Daoy (cell line): ENCODE results near the gene OTOP2. TPM values are rescaled to one million over a fixed set of nuclear protein-coding genes. Genes with fewer than 3 reads are reported as not detected.
A peak's percentile ranks its signal among the peaks of the same experiment; 100 is the strongest.

ENCODE experiments used
- DNase-seq: peaks from one replicate; pipeline ENCODE4 v3.0.0-alpha.2; 2015; ENCODE audit warnings: low read depth
- total RNA-seq: library from RNA; depleted of rRNA; stranded (reverse); fragments of >200 nt; shearing (Covaris generic); gene quantifications from 2 replicates; pipeline ENCODE4 v1.2.3, GENCODE V29; 2014

Gene OTOP2
- total RNA-seq, 1 experiment from 2014 or later = not detected

DNA sequence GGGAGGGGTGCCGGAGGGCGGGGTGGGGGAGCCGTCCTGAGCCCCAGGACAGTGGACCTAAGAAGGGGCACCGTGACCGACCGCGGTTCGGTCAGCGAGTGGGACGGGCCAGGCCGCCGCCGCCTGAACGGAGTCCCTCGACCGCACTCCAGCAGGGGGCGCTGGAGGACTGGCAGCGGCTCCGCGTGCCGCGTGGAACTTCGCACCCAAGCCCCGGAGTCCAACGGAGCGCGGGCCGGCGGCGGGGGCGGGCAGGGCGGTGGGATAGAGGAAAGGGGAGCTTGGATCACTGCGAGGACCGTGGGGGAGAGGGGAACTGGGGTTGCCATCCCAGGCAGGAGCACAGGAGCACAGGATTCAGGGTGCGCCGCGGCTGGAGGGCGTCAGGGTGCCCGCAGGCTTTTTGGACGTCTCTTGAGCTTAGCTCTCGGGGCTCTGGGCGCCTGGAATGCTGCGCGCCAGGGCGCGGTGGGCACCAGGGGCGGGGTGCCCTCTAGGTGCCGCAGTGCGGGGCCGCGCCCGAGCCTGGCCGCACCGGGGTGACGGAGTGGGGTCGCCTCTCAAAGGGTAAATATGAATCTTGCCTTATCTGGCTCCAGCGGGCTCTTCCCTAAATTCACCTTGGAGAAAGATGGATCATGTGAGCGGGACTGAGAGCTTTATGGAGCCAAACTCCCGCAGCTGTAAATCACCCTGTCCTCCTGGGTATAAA is 379 bp upstream of the OTOP2 start:
- peak; percentile 66 for DNase-seq

DNA sequence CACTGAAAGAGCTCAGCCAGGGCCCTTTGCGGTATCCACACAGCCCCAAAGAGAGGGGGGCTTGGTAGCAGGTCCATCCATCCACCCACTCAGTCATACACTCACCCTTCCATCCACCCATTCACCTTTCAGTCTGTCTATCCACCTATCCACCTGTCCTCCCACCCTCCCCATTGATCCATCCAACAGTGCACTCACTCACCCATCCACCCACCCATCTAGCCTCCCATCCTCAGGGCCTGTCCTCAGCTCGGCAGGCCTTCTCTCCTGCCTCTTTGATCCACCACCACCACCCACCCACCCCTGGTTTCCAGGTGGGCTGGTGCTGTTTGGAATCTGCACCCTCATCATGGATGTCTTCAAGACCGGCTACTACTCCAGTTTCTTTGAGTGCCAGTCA is 1.2 kb downstream of the OTOP2 start:
- DNase-seq = no peak

DNA sequence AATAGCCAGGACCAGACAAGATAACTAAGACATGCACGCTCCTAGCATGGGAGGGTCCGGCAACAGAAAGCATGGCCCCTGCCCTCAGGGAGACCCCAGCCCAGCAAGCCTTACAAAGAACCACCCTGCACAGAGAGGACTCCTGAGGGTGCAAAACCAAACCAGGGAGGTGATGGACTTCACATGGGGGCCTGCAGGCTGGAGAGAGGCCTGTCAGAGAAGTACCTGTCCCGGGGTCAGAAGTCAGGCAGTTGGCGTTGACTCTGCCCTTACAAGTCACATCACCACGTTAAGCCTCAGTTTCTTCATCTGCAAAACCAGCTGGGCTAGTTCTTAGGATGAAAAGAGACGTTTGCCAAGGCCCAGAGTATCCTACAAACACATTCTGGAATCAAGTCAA is 4.7 kb downstream of the OTOP2 start:
- DNase-seq = no peak

DNA sequence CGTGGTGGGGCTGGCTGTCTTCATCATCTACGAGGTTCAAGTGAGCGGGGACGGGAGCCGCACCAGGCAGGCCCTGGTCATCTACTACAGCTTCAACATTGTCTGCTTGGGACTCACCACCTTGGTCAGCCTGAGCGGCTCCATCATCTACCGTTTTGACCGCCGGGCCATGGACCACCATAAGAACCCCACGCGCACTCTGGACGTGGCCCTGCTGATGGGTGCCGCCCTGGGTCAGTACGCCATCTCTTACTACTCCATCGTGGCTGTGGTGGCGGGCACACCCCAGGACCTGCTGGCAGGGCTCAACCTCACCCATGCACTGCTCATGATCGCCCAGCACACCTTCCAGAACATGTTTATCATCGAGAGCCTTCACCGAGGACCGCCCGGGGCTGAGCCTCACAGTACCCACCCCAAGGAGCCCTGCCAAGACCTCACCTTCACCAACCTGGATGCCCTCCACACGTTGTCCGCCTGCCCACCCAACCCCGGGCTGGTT is 6.5 kb downstream of the OTOP2 start:
- DNase-seq = no peak

DNA sequence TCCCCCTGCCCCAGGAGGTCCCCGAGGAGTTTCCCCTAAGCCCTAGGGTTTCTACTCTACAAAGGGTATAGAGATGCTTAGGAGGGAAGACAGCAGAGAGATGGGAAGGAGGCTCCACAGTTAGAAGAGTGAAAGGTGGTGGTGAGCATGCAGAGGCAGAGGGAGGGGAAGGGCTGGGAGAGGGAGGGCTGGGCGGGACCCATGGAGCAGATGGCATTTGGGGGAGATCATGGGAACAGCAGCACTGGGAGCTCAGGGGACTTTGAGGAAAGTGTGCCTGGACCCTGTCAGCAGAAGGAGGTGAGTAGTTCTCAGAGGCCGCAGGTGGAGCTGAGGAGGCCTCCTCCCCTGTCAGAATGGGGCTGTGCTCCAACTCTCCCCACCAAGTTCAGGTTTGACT is 11.0 kb downstream of the OTOP2 start:
- DNase-seq = no peak

DNA sequence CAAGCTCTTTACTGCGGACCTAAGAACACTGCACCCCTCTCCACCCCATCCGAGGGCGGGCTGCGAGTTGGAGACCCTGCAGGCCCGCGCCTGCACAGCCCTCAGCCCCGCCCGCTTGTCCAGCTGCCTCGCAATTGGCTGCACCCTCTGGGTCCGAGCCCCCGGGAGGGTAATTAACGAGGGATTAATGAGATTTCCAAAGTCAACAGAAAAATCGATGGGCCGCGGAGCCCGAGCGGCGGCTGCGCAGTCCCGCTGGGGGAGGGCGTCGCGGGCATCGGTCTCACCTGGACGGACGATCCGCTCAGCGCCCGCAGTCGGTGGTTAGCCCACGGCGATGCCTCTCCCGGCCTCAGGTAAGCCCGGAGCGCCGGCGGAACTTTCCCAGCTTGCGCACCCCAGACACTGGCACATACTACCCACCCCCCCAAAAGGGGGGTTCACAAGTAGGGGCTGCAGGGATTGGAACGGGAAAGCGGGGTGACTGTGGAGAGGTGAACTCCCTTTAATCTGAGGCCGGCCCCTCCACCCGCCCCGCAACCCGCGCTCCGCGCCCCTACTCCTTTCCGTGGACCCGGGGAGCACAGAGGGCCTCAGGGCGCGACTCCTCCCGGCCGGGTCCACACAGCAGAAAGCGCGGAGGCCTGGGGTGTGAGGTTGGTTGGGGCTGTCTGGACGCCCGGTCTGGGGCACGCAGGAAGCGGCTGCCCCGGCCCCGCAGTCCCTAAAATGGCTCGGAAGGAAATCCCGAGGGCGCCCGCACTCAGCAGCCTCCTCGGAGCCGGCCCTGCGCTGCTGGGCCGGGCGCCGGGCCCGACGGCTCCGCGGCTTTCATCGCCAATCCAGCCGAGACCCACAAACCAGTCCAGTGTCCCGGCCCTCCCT is 11.8 kb downstream of the OTOP2 start, which contains the start of gene OTOP3:
TSS of gene OTOP3 (plus strand) at position 314 of the 885 bp plus-strand sequence. CDS start at position 338, 24 bp downstream.
- DNase-seq = no peak

DNA sequence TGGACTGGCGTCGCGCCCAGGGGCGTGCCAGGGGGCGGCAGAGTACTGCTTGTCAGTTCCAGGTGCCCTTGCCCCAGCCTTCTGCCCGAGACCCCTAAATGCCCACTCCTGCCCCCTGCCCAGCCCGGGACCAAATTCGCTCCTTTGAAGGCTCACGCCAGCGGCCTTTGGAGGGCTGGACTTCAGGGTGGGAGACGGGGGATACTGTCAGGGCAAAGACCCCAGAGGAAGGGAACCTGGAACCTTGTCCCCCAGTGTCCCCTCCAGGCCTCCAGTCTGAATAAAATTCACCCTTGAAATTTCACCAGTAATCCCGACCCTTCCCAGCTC is 12.4 kb downstream of the OTOP2 start:
- DNase-seq = no peak

DNA sequence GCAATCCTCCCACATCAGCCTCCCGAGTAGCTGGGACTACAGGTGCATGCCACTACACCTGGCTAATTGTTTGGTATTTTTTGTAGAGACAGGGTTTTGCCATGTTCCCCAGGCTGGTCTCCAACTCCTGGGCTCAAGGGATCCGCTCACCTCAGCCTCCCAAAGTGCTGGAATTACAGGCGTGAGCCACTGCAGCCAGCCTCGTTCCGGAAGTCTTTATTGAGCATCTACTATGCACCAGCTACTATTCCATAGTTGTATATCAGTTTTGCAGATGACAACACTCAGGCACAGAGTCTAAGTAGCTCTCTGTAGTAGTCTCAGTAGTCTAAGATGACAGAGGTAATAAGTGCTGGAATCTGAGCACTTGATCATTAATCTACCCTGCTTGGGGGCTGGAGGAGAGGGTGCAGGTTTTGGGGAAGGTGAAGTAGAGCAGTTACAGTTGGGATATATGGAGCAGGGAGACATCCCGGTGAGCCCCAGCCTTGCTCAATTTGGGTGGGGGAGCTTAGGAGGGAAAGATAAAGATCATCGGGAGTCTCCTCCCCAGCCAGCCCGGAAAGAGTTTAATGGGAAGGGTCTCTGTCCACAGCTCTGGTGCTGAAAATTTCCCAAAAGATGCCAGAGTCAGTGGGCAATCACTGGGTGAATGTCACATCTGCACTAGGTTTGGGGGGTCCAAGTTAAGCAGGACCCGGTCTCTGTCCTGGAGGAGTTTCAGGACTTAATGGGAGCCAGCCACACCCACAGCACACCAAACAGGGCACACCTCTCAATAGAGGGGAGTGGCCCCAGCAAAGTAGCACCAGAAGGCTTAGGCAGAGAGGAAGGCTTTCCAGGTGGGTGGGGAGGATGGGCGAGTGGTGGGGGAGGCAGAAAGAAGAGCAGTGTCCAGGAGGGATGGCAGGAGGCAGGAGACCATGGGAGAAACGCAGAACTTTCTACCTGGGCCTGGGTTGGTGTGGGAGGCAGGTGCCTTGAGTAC is 13.3 kb downstream of the OTOP2 start:
- no peak for DNase-seq

DNA sequence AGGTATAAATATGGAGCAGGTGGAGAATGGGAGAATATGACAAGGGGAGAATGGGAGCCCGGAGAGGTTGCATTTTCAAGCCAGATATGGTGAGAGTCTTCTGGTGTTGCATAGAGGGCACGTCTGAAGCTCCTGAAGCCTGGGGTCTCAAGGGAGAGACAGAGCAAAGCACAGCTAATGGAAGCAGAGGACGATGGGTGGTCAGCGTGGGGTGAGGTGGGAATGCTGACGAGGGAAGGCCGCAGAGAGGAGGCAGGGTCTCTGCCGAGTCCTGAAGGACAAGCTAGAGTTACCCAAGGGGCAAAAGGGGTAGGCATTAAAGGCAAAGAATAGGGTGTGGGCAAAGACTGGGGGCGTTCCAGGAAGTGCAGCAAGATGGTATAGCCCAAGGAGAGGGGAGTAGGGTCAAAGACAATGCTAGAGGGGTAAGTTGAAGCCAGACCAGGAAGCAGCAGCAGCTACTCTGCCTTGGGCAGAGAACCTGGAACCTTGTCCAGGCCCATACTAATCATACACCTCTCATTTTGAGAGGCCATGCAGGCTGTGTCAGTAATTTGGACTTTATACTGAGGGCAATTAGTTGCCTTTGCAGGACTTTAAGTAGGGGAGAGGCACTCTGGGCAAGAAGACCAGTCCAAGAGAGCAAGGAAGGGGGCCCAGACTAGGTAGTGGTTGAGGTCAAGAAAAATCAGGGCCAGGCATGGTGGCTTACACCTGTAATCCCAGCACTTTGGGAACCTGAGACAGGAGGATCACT is 14.3 kb downstream of the OTOP2 start:
- no peak for DNase-seq

DNA sequence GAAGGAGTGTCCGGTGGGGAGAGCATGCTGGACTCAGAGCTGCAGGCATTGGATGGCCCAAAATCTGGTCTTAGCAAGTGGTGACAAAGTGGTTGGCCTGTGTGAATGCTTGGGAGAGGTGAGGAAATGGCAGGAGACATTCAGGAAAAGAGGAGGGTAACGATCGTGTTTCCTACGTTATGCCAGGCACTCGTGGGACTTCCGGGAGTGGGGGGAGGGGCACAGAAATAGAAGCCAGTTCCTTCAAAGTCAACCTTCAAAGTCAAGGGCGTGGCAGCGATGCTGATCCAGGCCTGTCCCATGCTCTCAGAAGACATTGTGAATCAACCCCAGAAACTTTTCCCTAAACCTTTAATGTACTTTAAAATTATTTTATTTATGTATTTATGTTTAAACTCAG is 15.5 kb downstream of the OTOP2 start:
- DNase-seq = no peak

DNA sequence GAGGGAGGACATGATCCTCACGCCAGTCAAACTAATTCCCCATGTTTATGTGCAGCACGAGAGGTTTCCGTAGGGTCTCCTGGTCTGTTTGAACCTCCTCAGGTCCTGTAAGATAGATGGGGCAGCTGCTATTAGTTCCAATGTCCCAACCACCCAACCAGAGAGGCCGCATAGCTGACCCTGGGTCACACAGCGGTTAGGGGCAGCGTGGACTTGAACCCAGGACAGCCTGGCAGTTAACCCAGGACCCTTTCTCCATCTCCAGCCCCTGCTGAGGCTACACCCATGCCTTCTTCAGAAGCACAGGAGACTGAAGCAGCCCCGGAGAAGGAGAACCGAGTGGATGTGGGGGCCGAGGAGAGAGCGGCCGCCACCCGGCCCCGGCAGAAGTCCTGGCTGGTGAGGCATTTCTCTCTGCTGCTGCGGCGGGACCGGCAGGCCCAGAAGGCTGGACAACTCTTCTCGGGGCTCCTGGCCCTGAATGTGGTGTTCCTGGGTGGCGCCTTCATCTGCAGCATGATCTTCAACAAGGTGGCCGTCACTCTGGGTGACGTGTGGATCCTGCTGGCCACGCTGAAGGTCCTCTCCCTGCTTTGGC is 17.2 kb downstream of the OTOP2 start:
- no peak for DNase-seq

DNA sequence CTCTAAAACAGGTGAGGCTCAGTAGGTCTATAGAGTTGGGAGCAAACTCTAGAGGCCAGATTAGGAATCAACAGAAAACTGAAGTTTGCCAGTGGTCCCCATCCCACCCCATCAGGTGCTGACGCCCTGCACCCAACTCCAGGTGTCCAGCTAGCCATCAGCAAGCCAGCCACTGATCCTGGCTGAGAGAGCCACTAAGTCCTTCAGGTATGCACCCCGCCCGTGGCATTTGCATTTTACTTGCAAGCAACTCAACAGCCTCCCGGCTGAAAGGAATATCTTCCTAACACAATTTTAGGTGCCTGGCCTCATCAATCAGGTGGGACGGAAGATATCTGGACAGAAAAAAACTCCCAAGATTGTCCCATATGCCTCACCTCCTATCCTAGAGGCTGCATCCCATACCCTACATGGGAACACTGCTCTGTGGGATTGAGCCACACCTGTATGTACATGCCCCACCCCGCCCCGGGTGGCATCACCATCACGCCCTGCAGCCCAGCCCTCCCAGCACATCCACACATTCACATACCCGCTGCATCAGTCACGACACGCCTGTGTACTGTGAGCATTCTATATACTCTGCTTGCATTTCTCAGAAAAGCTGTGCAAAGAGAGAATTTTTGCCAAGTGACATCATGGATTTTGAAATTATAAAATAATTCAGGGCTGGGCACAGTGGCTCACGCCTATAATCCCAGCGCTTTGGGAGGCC is 19.9 kb downstream of the OTOP2 start:
- DNase-seq = no peak

DNA sequence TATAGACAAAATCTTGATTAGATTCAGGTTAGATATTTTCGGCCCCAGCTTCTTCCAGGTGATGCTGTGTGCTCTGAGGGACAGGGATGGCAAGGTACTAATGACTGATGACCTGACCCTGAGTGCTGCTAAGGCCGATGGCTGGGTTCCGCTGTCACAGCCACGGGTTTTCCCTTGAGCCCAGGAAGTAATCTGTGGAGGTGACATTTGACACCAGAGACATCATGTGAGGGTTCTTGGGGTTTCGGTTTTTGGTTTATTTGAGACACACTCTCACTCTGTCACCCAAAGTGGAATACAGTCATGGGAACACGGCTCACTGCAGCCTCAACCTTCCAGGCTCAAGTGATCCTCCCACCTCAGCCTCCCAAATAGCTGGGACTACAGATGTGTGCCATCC is 21.5 kb downstream of the OTOP2 start:
- DNase-seq = no peak

DNA sequence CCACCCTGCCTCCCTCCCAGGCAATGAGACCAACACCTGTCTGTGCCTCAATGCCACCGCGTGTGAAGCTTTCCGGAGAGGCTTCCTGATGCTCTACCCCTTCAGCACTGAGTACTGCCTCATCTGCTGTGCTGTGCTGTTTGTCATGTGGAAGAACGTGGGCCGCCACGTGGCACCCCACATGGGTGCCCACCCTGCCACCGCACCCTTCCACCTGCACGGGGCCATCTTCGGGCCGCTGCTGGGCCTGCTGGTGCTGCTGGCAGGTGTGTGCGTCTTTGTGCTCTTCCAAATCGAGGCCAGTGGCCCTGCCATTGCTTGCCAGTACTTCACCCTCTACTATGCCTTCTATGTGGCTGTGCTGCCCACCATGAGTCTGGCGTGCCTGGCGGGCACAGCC is 22.6 kb downstream of the OTOP2 start:
- no peak for DNase-seq

DNA sequence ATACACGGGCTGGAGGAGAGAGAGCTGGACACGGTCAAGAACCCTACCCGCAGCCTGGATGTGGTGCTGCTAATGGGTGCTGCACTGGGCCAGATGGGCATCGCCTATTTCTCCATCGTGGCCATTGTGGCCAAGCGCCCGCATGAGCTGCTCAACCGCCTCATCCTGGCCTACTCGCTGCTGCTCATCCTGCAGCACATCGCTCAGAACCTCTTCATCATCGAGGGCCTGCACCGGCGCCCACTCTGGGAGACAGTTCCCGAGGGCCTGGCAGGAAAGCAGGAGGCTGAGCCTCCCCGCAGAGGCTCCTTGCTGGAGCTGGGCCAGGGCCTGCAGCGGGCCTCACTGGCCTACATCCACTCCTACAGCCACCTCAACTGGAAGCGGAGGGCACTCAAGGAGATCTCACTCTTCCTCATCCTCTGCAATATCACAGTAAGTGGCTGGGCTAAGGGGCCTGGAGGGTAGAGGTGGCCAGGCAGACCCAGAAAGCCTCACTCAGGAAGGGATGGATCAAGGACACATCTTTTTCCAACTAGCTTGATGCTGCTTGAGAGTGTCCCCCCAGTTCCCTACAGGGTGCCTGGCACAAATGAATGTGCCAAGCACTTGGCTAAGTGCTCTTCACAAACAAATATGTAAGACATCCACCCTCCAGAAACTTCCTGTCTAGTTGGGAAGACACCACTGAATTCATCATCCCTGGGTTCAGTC is 23.1 kb downstream of the OTOP2 start:
- no peak for DNase-seq

DNA sequence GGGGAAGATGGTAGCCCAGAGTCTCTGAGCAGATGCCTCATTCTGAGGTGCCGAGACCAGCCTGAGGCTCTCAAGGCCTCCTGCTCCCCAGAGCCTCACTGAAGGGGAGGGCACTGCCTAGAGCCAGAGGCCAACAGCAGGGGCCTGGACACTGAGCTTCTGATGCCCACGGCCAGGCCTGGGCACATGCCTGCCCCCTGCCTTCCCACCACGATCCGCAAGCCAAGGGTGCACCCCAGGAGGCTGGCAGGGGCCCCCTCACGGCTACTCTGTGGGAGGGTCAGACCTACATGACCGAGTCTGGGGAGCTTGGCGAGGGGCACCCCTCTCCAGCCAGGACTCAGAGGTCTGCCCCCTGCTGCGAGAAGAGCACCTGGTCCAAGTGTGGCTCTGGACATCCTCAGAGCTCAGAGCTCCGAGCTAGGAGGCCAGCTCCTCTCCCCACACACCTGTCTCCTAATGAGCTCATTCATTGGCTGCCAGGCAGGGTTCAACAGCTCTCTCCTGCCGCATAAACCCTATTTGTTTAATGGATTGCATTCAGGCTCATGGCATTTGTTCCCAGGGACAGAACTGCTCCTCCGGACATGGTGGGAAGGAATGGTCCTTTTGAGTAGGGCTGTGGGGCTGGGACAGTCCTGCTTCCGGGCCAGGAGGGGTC is 25.5 kb downstream of the OTOP2 start:
- no peak for DNase-seq

DNA sequence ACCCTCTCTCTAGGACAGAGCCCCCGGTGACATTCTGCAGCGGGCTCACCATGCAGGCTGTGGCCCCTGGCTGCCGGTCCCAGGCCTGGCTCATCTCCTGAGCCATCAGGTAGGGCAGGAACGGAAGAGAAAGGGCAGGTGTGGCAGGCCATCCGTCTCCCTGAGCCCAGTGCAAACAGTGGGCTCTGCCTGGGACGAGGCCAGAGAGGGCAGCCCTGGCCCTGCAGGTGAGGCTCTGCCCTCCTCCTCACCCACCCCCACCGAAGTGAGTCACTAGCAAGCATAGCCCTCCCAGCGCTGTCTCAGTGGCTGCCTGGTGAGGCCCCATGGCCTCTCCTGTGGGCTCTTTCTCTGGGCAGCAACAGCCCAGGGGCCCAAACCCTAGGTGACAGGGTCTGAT is 26.1 kb downstream of the OTOP2 start:
- no peak for DNase-seq

DNA sequence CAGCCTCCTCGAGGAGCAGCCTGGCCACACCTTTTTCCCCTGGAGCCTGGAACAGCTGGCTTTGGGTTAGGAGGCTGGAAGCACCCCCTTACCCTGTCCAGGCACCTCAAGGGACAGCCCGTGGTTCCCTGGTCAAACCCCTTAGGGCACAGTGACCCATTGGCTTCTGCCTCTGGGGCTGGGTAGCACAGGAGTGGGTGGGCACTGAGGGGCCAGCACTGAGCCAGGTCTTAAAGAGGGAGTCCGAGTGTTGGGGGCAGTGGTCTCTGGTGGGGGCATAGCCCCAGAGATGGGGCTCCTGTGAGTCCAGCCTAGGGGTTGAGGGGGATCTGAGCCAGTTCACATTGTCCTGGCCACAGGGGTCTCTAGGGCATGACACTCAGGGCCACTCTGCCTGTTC is 27.0 kb downstream of the OTOP2 start:
- no peak for DNase-seq
